IPS-20b (cell line): ENCODE measurements around the gene USP53.

Experiments
- H3K27ac ChIP-seq: one replicate; pipeline ENCODE4 v1.5.1; 2013; ENCODE audit warnings: low read length
- H3K27me3 ChIP-seq: 2 replicates; pipeline ENCODE4 v1.6.1; 2013; ENCODE audit warnings: mild to moderate bottlenecking, low read length, inconsistent platforms; ENCODE audit not compliant: insufficient read depth
- H3K36me3 ChIP-seq: 2 replicates; pipeline ENCODE4 v1.6.1; 2013; ENCODE audit warnings: low read depth, mild to moderate bottlenecking, inconsistent platforms, low read length, moderate library complexity; ENCODE audit not compliant: insufficient read depth
- H3K4me1 ChIP-seq: 2 replicates; pipeline ENCODE4 v1.6.1; 2013; ENCODE audit warnings: mild to moderate bottlenecking, control low read depth, inconsistent platforms, low read length, moderate library complexity; ENCODE audit not compliant: insufficient read depth
- H3K4me3 ChIP-seq: 2 replicates; pipeline ENCODE4 v1.5.1; 2013; ENCODE audit warnings: mild to moderate bottlenecking, low read length, inconsistent platforms
- H3K9ac ChIP-seq: 2 replicates; pipeline ENCODE4 v1.6.1; 2013; ENCODE audit warnings: low read depth, mild to moderate bottlenecking, inconsistent platforms, low read length, moderate library complexity
- H3K9me3 ChIP-seq: 2 replicates; pipeline ENCODE4 v1.6.1; 2013; ENCODE audit warnings: mild to moderate bottlenecking, low read depth, low read length, inconsistent platforms; ENCODE audit not compliant: insufficient read depth

Gene USP53

DNA sequence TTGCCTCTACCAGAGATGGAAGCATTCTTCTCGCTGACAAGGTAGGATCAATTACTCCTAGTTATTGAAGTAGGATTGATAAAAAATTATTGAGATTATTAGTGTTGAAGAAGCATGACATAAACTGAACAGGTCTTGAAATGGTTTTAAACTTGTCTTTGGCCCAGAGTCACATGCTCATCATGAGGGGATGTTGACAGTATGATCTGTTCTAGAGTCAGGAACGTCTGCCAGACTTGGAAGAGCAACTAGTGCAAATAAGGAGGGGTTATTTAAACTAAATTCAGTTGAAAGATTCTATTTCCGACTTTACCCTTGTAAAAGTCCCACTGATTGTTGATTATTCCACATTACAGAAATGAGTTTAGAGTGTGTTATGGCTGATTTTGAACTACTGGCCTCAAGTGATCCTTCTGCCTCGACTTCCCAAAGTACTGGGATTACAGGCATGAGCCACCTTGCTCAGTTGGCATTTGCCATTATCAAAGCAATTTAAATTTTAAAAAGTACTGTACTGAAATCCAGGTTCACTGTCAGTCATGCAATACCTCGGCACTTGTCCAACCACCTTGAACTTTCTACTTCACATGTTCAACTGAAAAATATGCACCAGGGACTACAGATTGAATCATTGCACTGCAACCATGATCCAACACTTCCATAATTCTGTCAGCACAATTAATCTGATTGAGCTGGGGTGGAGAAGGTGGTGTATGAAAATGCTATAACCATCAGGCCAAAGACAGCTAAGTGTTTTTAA lies 89.7 kb downstream of the USP53 start:
- Histone ChIP-seq H3K9me3 (no peaks in the 10 kb centered on the region), H3K27me3 (no peaks in the 10 kb centered on the region), H3K27ac (no peak overlapping the region), H3K9ac (no peak overlapping the region), H3K4me1 (peaks cover 6% of the 10 kb centered on the region), H3K36me3 (peaks cover 13% of the 10 kb centered on the region; the same call in 1 of the 2 replicates), H3K4me3 (no peak overlapping the region)

DNA sequence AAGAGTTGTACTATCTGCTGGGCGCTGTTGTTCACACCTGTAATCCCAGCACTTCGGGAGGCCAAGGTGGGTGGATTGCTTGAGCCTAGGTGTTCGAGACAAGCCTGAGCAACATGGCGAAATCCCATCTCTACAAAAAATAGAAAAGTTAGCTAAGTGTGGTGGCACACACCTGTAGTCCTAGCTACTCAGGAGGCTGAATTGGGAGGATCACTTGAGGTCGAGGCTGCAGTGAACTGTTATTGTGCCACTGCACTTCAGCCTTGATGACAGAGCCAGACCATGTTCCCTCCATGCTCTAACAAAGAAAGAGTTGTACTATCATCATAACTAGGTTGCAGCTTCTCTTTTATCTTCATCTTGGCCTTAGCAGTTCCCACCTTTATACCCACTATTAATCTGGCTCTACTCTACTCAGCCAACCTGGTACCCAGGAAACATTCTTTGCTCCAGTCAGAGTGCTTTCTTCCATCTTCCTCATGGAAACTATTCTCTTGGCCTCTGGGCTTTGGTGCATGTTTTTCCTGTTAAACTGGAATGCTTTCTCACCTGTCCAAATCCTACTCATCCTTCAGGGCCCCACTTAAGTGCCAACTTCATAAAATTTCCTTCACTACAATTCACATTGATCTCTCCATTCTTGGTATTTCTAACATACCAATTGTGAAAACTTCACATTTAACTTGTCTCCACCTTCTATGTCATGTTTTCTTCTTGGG lies 91.2 kb downstream of the USP53 start:
- peaks cover 5% of the 10 kb centered on the region for H3K4me1 ChIP-seq
- no peak overlapping the region for H3K9ac ChIP-seq
- H3K36me3 ChIP-seq, result no peaks in the 10 kb centered on the region
- H3K9me3 ChIP-seq, result no peaks in the 10 kb centered on the region
- no peaks in the 10 kb centered on the region for H3K27me3 ChIP-seq
- no peak overlapping the region for H3K27ac ChIP-seq
- H3K4me3 ChIP-seq, result no peak overlapping the region

DNA sequence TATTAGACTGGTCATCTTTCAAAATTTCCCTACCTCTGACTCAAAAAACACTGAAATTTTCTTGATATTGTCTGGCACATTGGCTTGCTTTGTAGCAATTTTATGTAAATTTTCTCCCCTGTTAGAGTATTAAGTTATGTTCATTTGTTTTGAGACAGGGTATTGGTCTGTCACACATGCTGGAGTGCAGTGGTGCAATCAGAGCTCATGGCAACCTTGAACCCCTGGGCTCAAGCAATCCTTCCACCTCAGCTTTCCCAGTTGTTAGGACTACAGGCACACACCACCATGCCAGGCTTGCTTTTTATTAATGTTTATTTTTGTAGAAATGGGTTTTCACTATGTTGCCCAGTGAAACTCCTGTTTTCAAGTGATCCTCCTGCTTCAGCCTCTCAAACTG lies 91.9 kb downstream of the USP53 start:
- no peaks in the 10 kb centered on the region for H3K36me3 ChIP-seq
- no peak overlapping the region for H3K27ac ChIP-seq
- no peak overlapping the region for H3K4me3 ChIP-seq
- no peaks in the 10 kb centered on the region for H3K9me3 ChIP-seq
- H3K27me3 ChIP-seq, result no peaks in the 10 kb centered on the region
- H3K9ac ChIP-seq, result no peak overlapping the region
- no peaks in the 10 kb centered on the region for H3K4me1 ChIP-seq

DNA sequence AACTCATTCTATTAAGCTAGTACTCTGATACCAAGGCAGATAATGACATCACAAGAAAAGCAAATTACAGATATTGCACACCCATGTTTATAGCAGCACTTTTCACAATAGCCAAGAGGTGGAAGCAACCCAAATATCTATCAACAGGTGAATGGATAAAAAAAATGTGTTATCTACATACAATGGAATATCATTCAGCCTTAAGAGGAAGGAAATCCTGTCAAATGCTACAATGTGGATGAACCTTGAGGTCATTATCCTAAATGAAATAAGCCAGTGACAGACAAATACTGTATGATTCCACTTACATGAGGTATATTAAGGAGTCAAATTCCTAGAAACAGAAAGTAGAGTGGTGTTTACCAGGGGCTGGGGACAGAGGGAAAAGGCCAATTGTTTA lies 95.1 kb downstream of the USP53 start:
- H3K27ac ChIP-seq, result no peak overlapping the region
- no peaks in the 10 kb centered on the region for H3K27me3 ChIP-seq
- H3K4me3 ChIP-seq, result no peak overlapping the region
- no peaks in the 10 kb centered on the region for H3K36me3 ChIP-seq
- no peak overlapping the region for H3K9ac ChIP-seq
- no peaks in the 10 kb centered on the region for H3K9me3 ChIP-seq
- no peaks in the 10 kb centered on the region for H3K4me1 ChIP-seq

DNA sequence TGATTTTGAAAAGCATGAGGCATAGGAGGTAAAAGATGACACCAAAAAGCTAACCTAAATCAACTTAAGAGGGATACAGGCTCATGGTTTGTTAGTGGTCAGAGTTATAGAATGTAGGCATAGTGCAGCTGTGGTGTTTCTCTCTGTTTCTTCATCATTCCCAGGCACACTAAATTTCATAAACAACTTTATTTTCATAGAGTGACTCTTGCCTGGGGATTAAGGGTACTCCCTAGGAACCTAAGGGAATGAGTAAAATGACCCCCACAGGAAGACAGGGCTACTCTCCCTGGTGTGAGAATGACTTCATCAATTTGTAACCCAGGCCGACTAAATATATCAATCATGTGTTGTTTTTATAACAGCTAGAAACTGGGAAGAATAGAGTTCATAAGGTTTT lies 98.3 kb downstream of the USP53 start:
- no peaks in the 10 kb centered on the region for H3K9me3 ChIP-seq
- no peak overlapping the region for H3K27ac ChIP-seq
- H3K4me1 ChIP-seq, result peaks cover 8% of the 10 kb centered on the region; the same call in 1 of the 2 replicates
- no peaks in the 10 kb centered on the region for H3K36me3 ChIP-seq
- no peak overlapping the region for H3K9ac ChIP-seq
- H3K4me3 ChIP-seq, result no peak overlapping the region
- no peaks in the 10 kb centered on the region for H3K27me3 ChIP-seq

DNA sequence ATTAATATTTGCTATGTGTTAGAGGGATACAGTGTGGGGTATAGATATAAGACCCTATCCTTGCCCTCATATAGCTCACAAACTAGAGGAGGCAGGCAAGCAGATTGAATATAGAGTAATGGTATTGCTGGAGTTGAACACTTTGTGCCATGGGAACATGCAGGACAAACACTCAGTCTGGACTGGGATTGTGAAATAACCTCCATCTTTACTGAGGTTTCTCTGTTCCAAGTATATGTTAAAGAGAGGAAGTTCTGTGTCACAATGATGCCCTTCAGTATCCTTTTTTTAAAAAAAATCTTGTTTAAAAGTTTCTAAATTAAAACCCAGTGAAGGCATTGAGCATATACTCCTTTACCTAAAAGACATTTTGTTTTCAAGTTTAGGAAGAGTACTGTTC lies 100.7 kb downstream of the USP53 start:
- Histone ChIP-seq H3K4me1 (peaks cover 8% of the 10 kb centered on the region; the same call in 1 of the 2 replicates), H3K4me3 (no peak overlapping the region), H3K27ac (no peak overlapping the region), H3K9me3 (no peaks in the 10 kb centered on the region), H3K27me3 (no peaks in the 10 kb centered on the region), H3K9ac (no peak overlapping the region), H3K36me3 (no peaks in the 10 kb centered on the region)

DNA sequence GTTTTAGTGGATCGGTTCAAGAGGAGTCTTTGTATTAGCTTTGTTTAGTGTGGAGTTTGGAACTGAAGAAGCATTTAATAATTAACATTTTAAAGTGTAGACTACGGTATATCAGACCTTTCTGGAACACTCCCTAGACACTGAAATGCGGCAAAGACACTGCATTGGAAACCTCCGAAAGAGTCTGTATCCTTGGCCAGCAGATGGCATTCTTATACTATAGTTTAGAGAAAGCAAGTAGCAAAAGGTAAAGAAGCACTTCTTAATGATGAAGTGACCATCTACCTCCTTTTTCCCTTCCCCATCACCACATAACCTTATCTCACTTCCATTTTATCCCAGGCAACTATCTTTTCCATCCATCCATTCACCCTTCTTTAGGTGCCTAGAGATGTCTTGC lies 101.8 kb downstream of the USP53 start:
- Histone ChIP-seq H3K4me3 (no peak overlapping the region), H3K9me3 (no peaks in the 10 kb centered on the region), H3K4me1 (peaks cover 8% of the 10 kb centered on the region; the same call in 1 of the 2 replicates), H3K27ac (no peak overlapping the region), H3K36me3 (no peaks in the 10 kb centered on the region), H3K27me3 (no peaks in the 10 kb centered on the region), H3K9ac (no peak overlapping the region)

DNA sequence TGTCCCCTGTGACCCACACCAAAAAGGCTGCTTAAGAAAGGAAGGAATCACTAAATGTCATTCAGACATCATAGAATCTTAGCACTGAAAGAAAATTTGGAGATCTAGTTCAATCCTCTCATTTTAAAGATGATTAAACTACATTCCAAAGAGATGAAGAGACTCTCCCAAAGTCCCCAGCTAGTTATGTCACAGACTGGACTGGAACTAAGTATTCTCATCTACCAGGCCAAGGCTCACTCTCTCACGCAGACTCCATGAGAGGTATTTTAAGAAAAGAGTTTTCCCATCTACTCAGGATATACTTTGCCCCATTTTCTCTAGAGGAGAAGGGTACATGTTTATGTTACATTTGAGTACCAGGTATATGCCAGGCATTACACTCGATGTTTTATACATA lies 102.5 kb downstream of the USP53 start:
- Histone ChIP-seq H3K36me3 (no peaks in the 10 kb centered on the region), H3K4me3 (no peak overlapping the region), H3K9ac (no peak overlapping the region), H3K27ac (no peak overlapping the region), H3K9me3 (no peaks in the 10 kb centered on the region), H3K27me3 (no peaks in the 10 kb centered on the region), H3K4me1 (peaks cover 8% of the 10 kb centered on the region; the same call in 1 of the 2 replicates)

DNA sequence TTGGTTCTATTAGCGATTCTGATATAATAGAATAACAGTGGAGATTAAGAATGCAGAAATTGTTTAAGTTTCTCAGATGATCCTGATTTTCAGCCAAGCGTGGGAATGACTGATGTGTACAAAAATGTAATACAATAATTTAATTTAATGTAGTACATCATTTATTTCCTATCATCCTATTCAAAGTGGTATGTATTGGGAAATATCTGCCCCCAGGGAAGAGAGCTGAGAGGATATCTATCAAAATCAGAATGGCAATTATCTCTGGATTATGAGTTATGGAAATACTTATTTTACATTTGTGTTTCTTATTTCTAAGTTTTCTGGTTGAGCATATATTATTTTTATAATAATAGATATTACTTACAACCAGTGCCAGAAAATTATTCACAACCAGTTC lies 105.5 kb downstream of the USP53 start:
- Histone ChIP-seq H3K36me3 (no peaks in the 10 kb centered on the region), H3K27ac (no peak overlapping the region), H3K27me3 (no peaks in the 10 kb centered on the region), H3K9me3 (no peaks in the 10 kb centered on the region), H3K4me3 (no peak overlapping the region), H3K9ac (no peak overlapping the region), H3K4me1 (peaks cover 8% of the 10 kb centered on the region; the same call in 1 of the 2 replicates)

DNA sequence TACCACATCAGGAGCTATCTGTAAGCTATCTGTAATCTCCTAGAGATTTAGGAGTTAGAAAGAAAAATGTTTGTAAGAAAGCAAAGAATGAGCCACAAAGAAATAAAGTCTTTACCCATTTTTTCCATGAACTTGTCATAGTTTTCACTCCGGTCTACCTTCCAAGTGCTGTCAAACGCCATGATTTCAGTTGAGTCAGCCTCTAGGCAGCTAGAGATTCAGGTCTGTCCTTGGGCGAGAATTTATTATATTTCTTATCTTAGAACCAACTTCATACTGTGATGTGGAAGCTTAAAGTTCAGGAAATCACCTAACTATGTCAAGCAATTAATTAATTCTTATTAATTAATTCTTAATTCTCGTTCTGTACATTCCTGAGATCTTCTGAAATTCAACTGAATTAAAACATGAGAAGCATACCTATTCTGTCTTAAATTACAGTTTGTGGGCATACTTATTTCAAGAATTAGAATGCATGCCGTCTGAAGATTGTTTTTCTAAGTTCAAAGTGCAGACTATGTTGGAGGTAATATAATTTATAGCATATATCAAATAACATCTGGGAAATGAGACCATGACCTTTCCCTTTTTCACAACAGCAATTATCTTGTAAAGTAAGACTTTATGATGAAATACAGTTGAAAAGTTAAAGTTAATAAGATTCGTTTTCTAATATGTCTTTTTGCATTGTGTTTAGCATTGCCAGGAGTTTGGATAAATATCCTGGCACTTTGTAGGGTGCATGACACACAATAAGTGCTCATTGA lies 109.6 kb downstream of the USP53 start, which contains the start of gene FABP2:
FABP2 (minus strand) TSS at position 218 of the 767 bp plus-strand sequence; CDS start at position 182, 36 bp downstream.
- no peaks in the 10 kb centered on the region for H3K27me3 ChIP-seq
- H3K4me1 ChIP-seq, result no peaks in the 10 kb centered on the region
- no peaks in the 10 kb centered on the region for H3K36me3 ChIP-seq
- no peak within 1 kb of the TSS for H3K27ac ChIP-seq
- H3K4me3 ChIP-seq, result no peak within 1 kb of the TSS
- no peak within 1 kb of the TSS for H3K9ac ChIP-seq
- H3K9me3 ChIP-seq, result no peaks in the 10 kb centered on the region

DNA sequence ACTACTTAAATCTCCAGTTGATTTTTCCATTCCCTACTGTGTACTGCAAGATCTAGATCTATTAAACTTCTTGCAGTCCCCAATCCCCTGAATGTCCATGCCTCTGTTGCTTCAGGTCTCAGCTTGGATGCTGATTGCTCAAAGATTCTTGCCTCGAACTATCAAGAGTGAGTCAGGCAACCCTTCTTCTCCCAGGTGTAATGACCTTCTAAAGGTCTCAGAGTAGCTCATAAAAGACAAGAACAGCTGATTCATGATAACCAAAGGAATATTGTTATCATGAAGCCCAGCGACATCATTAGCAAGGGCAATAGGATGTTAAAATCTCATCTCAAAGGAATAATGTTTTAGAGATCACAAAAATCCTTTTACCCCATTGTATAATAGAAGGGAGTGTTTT lies 116.2 kb downstream of the USP53 start:
- H3K9ac ChIP-seq, result no peak overlapping the region
- no peak overlapping the region for H3K4me3 ChIP-seq
- H3K9me3 ChIP-seq, result no peaks in the 10 kb centered on the region
- H3K27me3 ChIP-seq, result no peaks in the 10 kb centered on the region
- H3K4me1 ChIP-seq, result no peaks in the 10 kb centered on the region
- no peak overlapping the region for H3K27ac ChIP-seq
- no peaks in the 10 kb centered on the region for H3K36me3 ChIP-seq
